ENCODE data around the gene VAC14.
A peak's percentile ranks its signal among the peaks of the same experiment; 100 is the strongest.
"Not testable (repeated sequence)": the region's sequence is repeated elsewhere in the genome, so short reads cannot be mapped to it uniquely, and the experiment has no call there.

Gene VAC14

DNA sequence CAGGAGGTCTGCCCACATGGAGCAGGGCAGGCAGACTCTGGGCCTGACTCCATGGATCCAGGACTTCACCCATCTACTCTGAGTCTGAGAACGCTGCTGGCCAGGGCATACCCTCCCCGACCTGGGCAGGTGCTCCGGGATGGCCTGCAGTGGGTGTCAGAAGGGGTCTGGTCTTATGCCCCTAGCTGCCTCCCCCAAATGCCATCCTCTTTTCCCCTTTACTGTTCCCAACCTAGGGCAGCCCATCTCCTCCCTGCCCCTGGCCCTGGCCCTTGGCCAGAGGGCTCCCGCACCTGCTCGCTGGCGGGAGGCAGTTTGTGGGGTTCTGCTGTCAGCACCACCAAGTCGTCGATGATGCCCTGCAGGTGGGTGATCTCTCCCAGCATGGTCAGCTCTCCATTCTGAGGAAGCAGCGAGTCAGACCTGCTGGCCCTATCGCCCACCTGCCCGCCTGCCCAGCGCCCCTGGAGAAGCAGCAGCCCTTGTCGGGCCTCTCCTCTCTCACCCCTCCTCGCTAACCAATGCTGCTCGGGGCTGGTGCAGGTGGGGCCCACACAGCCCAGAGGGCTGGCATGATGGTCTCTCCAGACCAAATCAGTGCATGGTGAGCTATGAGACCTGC lies 123.3 kb downstream of the VAC14 start:
- no peak for DNase-seq

DNA sequence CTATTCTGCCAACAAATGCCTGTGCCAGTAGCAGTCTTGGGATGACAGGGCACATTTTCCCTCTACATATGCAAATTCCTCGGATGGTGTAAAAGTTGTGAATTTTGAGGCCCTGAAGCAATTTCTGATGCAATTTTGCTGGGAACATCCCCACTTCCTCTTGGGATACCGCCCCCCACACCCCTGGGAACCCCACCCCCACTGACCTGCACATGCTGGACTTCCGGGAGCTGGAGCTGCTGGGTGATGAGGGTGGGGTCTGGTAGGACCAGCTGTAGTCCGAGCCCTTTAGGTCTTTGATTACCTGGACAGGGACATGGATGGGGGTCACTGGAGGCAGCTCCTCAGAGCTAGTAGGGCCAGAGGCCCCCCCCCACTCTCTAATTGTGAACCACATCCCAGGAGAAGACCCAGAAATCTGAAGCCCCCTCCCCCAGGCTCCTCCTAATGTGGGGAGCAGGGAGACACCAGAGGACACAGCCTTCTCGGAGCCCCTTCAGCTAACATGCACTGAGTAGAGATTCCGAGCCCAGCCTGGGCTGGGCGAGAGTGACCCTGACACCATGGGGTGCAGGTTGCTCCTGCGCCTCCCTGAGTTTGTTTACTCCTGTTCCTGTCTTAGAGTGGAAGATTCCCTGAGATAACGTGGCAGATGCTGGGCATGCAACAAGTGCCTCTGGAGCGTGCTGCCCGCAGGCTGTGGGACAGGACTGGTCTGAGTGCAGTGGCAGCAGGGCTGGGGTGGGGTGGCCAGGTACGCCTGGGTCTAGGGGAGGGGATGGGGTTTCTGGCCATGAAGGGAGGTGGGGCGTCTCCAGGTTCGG lies 124.1 kb downstream of the VAC14 start:
- no peak for DNase-seq

- no peak for DNase-seq
Observed at GRCh38 chr16:70675851-70676513, 125.0 kb downstream of the VAC14 start.

DNA sequence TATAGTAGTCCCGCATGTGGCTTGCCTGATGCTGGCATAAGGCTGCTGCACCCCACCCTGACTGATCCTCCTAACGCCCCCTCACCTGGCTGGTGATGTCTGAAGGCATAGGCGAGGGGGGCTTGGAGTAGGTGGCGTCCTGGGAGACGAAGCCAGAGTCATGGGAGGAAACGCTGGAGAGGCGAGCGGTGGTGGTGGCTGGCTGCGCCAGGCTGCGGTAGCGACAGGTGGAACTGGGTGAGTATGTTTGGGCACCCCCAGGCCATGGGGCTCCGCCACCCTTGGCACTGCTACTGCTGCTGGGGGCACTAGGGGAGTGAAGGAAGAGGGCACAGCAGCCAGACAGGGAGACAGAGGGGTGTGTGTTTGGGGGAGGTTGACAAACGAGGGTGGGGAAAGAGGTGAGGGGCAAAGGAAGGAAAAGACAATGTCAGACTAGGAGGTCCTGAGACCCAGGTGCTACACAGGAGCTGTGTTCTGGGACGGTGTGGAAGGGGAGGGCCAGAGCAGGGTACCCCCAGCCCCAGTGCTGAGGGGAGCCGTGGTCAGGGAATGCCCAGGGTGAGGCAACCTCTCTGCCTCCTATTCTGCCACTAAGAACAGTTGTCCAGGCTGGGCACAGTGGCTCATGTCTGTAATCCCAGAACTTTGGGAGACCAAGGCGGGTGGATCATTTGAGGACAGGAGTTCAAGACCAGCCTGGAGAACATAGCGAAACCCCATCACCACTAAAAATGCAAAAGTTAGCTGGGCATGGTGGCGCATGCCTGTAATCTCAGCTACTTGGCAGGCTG lies 126.5 kb downstream of the VAC14 start:
- DNase-seq: no peak

- not testable (repeated sequence) for DNase-seq
Observed at GRCh38 chr16:70670938-70671337, 130.0 kb downstream of the VAC14 start.

- no peak for DNase-seq
Observed at GRCh38 chr16:70670175-70670574, 130.8 kb downstream of the VAC14 start.

GRCh38 chr16:70665806-70666735 lies 134.9 kb downstream of the VAC14 start:
- no peak for DNase-seq

- DNase-seq: no peak
Observed at GRCh38 chr16:70665113-70665694, 135.8 kb downstream of the VAC14 start.

- DNase-seq: no peak
Observed at GRCh38 chr16:70664325-70665112, 136.4 kb downstream of the VAC14 start.

DNA sequence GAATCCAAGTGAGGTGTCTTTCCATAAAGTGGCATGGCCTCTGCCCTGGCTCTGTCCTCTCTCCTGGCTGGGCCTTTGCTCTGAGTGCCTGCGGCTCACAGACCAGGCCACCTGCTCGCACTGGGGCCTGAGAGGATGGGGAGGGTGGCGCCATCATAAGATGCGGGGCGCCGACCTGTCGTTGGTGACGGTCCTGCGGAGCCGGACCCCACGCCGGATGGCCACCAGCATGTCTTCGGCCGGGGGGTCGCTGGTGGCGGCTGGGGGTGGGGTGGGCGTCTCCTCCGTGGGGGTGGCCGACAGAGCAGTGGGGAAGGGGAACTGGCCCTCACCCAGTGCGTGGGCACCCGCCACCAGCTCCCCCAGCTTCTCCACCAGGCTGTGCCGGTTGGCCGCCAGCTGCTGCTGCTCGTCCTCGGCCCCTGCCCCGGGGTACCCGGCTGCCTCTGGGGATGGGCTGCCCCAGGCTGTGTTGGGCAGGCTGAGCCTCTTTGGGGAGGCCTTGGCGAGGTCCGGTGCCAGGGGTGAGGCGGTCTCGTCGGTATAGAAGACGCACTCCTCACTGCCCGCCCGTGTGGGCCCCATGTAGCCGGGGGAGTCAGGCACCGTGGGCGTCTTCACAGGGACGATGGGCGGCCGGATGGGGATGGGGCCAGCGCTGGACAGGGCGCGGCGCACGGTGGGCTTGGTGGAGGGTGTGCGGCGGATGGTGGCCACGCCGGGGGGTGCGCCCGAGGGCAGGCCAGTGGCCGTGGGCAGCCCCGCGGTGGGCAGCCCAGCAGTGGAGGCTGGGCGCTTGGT lies 137.2 kb downstream of the VAC14 start:
- no peak for DNase-seq

DNA sequence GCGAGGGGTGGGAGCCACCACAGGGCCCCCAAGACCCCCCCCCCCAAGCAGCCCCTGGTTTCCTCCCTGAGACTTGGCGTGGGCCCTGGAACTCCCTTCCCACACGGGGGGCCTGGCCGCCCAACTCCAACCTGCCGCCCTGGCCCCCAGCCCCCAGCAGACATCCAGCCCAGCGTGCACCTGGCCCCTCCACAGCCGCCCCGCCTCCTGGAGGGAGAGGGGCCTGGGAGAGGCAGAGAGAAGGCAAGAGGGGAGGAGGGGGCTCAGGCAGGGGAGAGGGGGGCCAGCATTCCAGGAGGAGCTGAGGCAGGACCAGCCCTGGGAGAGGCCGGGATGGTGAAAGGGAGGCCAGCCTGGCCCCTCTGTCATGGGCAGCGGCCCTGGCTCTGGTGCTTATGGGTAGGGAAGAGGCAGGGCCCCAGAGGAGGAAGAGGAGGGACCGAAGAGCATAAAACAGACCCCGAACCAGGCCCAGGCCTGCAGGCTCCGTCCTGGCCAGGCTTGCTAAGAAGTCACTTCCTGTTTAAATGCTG lies 137.9 kb downstream of the VAC14 start:
- DNase-seq: no peak

DNA sequence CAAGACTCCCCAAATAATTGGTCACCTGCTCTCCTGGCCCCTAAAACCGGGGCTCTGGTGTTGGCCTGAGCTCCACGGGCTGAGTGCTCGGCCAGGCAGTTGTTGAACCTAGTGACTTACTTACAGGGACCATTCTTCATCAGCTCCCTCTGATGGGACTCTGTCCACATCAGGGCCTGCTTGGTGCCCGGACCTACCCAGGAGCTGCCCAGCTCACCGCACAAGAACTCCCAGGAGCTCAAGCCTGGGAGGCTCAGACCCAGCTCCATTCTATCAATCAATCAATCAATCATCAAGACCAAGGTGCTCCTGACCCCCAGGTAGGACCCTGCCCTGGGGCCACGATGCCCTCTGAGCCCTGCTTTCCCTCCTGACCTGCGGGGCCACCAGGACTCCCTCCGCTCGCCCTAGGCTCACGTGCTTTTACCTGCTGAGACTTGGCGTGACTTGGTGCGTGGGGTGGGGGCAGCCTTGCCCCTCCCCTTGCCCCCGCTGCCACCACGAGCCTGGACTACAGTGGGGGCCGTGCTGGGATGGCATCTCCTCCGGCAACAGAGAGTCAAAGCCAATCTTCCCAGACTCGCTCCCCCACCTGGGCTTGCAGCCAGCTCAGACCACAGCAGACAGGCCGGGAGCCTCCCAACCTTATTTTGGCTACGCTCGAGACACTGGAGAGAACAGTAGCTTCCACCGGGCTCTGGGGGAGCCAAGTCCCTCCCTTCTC lies 138.9 kb downstream of the VAC14 start:
- peak; percentile 14 for DNase-seq

DNA sequence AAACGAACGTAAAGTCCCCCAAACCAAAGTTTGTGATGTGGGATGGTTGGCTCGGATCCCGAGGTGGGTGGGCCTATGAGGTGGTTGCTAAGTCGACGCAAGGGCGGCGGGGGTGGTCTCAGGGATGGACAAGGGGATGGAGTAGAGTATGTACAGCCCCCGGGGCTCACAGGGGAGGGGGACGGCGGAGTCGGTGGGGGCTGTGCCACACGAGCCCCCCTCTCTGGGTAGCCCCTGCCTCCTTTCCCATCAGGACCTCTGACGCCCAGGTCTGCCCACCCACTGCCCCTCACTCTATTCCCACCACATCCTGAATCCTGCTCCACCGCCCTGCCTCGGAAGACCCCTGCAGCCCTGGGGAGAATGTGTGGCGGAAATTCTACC lies 139.4 kb downstream of the VAC14 start:
- no peak for DNase-seq

GRCh38 chr16:70660672-70661350 lies 140.1 kb downstream of the VAC14 start:
- DNase-seq: no peak

- no peak for DNase-seq
Observed at GRCh38 chr16:70659953-70660671, 140.8 kb downstream of the VAC14 start.

DNA sequence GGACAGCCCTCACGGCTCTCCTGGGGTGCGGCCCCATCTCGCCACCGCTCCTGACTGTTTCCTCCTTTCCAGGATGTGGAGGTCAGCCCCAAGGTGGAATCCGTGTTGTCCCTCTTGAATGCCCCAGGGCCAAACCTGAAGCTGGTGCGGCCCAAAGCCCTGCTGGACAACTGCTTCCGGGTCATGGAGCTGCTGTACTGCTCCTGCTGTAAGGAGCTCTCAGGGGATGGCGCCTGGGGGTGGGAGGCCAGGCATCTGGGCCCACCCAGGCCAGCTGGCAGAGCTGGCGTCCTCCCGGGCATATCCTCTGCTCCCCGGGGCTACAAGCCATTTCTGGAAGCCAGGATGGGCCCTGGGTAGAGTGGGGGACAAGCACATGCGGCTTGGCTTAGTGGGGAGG lies 141.4 kb downstream of the VAC14 start:
- DNase-seq: no peak

DNA sequence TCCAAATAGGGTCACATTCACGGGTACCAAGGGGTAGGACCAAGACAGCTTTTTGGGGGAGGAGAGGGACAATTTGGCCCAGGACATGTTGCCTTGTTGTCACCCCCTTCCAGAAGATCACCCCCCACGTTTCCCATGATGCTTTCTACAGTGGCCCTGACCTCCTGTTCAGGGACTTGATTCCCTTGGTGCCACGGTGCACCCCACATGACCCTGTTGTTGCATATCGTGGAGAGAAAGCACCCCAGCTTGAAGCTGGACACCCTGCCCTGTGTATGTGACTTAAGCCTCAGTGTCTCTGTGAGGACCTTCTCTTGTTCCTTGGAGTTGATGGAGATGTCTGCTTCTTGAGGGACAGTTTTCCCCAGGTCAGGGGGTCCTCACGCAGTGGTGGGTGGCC lies 142.0 kb downstream of the VAC14 start:
- no peak for DNase-seq

GRCh38 chr16:70657956-70658355 lies 143.0 kb downstream of the VAC14 start:
- DNase-seq: no peak
